Measurements from ENCODE around the gene CAND1.

Gene CAND1

GRCh38 chr12:67287311-67287710 is 18.2 kb downstream of the CAND1 start:
- TF ChIP-seq SIN3A (IDR thresholded peaks at IDR 0.05; ENCODE audit: borderline replicate concordance, insufficient read depth, low read length) (no peak), TAF1 (IDR thresholded peaks at IDR 0.05; ENCODE audit: borderline replicate concordance, insufficient read depth, low read length) (no peak), POLR2AphosphoS5 (IDR thresholded peaks at IDR 0.05; ENCODE audit: low read depth, low read length) (no peak), FOXP2 (optimal IDR thresholded peaks at IDR 0.05; ENCODE audit: borderline replicate concordance, extremely low read depth, extremely low read length, insufficient read depth) (no peak), REST (IDR thresholded peaks at IDR 0.05; ENCODE audit: insufficient read depth in 1 of 2, low read depth in 2 of 2, low read length in 2 of 2) (no peak)

- TF ChIP-seq REST (IDR thresholded peaks at IDR 0.05; ENCODE audit: insufficient read depth in 1 of 2, low read depth in 2 of 2, low read length in 2 of 2) (no peak), TAF1 (IDR thresholded peaks at IDR 0.05; ENCODE audit: borderline replicate concordance, insufficient read depth, low read length) (no peak), SIN3A (IDR thresholded peaks at IDR 0.05; ENCODE audit: borderline replicate concordance, insufficient read depth, low read length) (no peak), POLR2AphosphoS5 (IDR thresholded peaks at IDR 0.05; ENCODE audit: low read depth, low read length) (no peak), FOXP2 (optimal IDR thresholded peaks at IDR 0.05; ENCODE audit: borderline replicate concordance, extremely low read depth, extremely low read length, insufficient read depth) (no peak)
These were observed 19.4 kb downstream of the CAND1 start for GRCh38 chr12:67288561-67288960.

GRCh38 chr12:67290378-67290777 is 21.2 kb downstream of the CAND1 start:
- TF ChIP-seq FOXP2 (optimal IDR thresholded peaks at IDR 0.05; ENCODE audit: borderline replicate concordance, extremely low read depth, extremely low read length, insufficient read depth) (no peak), SIN3A (IDR thresholded peaks at IDR 0.05; ENCODE audit: borderline replicate concordance, insufficient read depth, low read length) (no peak), REST (IDR thresholded peaks at IDR 0.05; ENCODE audit: insufficient read depth in 1 of 2, low read depth in 2 of 2, low read length in 2 of 2) (no peak), POLR2AphosphoS5 (IDR thresholded peaks at IDR 0.05; ENCODE audit: low read depth, low read length) (no peak), TAF1 (IDR thresholded peaks at IDR 0.05; ENCODE audit: borderline replicate concordance, insufficient read depth, low read length) (no peak)

GRCh38 chr12:67299526-67299925 is 30.4 kb downstream of the CAND1 start:
- TF ChIP-seq SIN3A (IDR thresholded peaks at IDR 0.05; ENCODE audit: borderline replicate concordance, insufficient read depth, low read length) (no peak), REST (IDR thresholded peaks at IDR 0.05; ENCODE audit: insufficient read depth in 1 of 2, low read depth in 2 of 2, low read length in 2 of 2) (no peak), FOXP2 (optimal IDR thresholded peaks at IDR 0.05; ENCODE audit: borderline replicate concordance, extremely low read depth, extremely low read length, insufficient read depth) (no peak), POLR2AphosphoS5 (IDR thresholded peaks at IDR 0.05; ENCODE audit: low read depth, low read length) (no peak), TAF1 (IDR thresholded peaks at IDR 0.05; ENCODE audit: borderline replicate concordance, insufficient read depth, low read length) (no peak)

- TF ChIP-seq SIN3A (IDR thresholded peaks at IDR 0.05; ENCODE audit: borderline replicate concordance, insufficient read depth, low read length) (no peak), POLR2AphosphoS5 (IDR thresholded peaks at IDR 0.05; ENCODE audit: low read depth, low read length) (no peak), TAF1 (IDR thresholded peaks at IDR 0.05; ENCODE audit: borderline replicate concordance, insufficient read depth, low read length) (no peak), REST (IDR thresholded peaks at IDR 0.05; ENCODE audit: insufficient read depth in 1 of 2, low read depth in 2 of 2, low read length in 2 of 2) (no peak), FOXP2 (optimal IDR thresholded peaks at IDR 0.05; ENCODE audit: borderline replicate concordance, extremely low read depth, extremely low read length, insufficient read depth) (no peak)
These were observed 30.8 kb downstream of the CAND1 start for GRCh38 chr12:67299926-67300325.

Data from PFSK-1 (cell line).